ENCODE results near the gene BAIAP2.

The BAIAP2 gene

DNA sequence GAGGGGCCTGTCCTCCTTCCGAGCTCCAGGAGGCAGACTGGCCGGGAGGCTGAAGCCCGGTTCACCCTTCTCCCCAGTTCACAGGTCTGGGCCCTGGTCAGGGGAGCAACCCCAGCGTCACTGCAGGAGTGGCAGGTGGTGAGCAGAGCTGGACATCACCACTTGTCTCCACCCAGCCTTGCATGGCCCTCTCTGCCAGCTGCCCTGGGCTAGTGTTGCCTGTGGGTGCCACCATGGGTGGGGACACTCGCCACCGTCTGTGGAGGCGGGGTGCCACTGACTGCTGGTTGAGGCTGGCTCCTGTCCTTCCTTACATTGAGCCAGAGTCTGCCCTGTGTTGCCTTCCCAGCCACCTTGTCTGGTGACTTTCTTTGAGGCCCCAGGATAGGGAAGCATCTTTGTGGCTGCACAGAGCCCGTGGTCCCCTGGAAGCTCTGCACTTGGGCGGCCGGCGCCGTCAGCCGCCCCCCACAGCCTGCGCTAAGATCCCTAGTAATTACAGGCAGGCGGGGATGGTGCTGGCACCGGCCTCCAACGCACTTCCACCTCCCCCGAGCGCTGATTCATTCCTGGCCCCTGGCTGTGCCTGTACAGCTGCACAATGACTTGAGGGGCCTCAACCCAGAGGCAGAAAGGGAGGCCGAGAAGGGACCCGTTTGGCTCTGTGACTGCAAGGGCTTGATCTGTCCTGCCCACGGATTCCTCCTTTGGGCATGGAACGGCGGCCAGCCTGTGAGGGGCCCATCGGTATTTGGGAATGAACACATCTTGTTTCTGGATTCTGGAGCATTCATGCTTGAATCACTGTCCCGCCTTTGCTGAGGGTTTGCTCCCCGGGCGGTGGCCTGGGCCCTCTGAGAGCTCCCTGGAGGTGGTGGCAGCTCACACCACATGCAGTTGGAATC lies 5.2 kb downstream of the BAIAP2 start:
- DNase-seq = no peak

DNA sequence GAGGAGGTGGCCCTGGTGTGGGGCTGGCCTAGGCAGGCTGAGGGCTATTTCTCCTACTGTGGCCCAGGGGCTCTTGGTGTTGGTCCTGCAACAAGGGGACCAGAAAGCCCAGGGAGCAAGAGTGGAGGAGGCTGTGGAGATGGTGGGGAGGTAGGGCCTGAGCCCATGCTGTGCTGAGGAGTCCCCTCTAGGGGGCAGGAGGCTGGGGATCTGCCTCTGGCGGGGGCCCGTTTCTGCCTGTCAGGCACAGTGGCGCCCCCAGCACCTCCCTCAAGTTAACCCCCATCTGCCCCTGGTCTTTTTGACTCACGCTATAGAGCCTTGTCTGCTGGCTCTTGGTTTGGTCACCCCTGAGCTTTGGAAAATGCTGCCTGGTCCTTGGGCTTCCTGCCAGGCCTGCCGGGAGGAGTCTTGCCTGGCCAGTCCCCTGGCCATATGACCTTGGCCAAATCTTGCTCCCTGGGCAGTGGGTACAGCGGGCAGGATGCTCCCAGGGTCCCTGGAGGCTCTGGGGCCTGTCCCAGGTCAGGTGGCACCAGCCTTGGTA lies 5.9 kb downstream of the BAIAP2 start:
- no peak for DNase-seq

DNA sequence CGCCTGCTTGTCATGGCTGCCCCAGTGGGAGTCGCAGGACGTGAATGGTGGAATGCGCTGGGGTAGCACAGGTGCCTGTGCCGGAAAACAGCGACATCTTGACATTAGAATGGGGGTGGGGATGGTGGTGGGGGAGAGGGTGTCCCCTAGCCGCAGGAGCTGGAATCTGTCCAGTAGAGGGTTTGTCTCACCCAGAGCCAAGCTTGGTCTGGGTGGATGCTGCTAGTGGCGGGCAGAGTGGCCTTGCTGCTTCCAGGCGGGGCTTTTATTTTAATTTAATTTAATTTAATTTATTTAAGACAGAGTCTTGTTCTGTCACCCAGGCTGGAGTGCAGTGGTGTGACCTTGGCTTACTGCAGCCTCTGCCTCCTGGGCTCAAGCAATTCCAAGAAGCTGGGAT lies 7.7 kb downstream of the BAIAP2 start:
- DNase-seq = no peak

DNA sequence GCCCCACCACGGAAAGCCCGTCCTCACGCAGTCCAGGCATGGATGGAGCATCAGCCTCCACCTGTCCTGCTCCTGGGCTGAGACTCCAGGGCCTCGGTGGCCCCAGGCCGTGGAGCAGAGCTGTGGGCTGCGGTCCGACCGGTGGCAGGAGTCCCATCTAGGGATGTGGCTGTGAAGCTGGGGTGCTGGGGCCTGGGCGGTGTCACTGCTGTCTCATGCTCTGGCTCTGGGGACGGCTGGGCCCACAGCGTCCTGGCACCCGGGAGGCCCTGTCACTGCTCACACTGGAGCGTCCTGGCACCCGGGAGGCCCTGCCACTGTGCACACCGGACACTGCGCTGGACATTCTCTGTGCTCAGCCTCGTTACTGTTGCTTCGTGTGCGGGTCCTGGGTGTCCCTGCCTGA lies 8.4 kb downstream of the BAIAP2 start:
- DNase-seq = no peak

DNA sequence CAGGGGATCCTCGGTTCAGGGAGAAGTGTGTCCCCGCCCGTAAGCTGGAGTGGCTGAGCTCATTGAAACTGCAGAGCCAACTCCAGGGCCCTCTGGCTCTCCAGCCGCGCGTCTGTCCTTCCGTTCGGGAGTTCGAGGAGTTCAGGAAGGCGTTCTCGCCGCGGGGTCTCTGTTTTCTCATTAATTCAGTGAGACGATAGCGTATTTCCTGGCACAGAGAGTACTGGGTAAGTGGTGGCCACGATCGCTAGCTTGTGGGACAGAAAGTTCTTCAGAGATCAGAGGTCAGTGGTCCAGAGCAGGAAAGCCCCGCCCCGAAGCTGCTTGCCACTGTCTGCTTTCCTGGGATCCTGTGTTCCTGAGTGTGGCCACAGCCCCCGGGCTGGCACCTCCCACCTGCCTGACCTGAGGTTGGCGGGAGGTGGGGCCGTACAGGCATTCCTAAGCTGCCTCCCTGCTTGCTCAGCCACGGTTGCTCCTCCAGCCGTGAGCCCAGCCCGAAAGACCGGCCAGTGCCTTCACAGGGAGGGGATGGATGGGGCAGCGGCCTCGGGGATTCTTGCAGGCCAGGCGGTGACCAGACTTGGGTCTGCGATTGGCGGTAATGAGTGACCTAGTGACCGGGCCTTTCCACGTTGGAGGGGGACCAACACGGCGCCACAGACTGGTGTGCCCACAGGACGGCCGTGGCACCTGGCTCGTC lies 8.9 kb downstream of the BAIAP2 start:
- DNase-seq = no peak

DNA sequence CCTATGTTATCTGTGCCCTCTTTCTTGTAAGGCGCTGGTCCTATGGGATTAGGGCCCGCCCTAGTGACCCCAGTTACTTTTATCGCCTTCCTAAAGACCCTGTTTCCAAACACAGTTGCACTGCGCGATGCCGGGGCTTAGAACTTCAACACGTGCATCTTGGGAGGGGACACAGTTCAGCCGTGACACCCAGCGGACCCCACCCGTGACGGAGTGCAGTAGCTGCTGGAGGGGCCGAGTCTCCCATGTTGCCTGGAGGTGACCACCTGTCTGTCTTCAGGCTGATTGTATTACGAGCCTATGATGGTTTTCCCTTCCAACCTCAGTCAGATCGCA lies 9.4 kb downstream of the BAIAP2 start:
- DNase-seq = no peak

DNA sequence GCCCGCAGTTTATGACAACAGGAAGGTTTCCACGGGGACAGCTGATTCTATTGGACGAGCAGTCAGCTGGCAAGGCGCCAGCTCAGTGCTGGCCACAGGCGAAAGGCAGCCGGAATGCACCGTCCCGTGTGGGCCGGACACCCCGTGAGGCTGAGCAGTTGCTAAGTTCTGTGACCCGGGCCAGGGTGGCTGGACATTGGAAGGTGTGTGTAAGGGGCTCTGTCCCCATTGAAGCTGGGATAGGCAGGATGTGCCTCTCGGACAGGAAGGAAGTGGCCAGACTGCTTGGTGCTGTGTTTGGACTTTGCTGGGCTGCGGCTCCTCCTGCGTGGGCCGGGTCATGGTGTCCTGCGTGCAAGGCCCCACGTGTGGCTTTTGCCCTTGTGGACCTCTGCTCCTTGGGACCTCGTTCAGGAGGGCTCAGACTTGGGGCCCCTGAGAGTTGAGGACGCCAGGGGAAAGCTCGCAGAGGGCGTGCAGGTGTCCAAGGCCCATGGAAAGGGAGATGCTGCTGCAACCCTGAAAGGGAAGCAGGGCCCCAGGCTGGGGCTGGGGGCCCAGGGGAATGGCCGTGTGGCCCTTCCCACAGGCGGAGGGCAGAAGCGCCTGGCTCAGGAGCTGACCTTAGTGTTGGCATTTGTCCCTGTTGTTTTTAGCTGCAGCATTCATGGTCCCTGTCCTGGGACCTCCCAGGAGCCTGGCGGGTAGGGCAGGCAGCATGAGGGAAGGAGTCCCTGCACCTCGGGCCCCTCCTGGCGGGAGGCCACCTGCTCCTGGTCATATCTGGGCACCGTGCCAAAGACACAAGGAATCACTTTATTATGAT lies 10.0 kb downstream of the BAIAP2 start:
- no peak for DNase-seq

DNA sequence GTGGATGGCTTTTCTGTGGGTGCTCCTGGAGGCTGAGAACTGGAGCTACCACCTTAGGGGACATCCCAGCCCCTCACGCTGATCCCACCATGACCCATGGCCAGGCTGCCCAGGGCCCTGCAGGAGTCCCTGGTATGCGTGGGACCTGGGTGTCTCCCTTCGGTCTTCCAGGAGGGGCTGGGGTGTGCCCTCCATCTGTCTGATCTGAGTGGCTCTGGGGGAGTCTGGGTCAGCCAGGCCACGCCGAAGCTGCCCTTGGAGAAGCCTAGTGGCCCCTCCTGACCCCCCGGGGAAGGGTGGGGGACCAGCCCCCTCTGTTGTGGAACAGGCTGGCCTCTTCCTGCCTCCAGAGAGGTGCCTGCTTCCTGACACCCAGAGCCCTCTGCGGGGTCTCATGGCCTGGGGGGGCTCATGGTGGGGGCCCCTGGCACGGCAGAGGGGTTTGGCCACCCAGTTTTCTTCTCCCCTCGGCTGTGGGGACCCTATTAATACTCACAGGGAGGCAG lies 10.7 kb downstream of the BAIAP2 start:
- DNase-seq = no peak

DNA sequence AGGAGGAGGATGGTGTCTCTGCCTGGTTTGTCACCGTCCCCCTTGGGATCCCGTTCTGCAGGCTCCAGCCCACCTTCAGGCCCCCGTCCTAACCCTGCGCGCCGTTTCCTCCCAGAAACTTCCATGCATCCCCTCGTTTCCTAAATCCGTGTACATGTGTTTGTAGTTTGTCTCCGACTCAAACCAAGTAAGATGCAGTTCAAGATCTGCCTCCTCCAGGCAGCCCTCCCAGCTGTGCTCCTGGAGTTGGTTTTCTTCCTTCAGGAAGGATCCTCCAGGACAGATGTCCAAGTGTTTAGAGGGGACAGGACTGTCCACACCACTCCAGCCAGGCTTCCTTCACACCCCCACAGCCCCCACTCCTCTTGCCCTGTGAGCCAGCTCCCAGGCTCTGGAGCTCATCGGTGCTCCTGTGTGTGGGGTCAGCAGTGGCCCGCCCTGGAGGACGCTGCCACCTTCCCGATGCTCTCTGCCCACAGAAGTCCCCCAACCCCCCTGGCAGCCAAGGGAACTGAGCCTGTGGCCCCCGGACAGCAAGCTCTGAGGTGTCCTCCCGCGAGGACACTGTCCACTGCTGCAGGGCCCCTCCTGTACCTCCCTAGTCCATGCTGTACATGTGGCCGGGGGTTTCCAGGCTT lies 11.3 kb downstream of the BAIAP2 start:
- no peak for DNase-seq

DNA sequence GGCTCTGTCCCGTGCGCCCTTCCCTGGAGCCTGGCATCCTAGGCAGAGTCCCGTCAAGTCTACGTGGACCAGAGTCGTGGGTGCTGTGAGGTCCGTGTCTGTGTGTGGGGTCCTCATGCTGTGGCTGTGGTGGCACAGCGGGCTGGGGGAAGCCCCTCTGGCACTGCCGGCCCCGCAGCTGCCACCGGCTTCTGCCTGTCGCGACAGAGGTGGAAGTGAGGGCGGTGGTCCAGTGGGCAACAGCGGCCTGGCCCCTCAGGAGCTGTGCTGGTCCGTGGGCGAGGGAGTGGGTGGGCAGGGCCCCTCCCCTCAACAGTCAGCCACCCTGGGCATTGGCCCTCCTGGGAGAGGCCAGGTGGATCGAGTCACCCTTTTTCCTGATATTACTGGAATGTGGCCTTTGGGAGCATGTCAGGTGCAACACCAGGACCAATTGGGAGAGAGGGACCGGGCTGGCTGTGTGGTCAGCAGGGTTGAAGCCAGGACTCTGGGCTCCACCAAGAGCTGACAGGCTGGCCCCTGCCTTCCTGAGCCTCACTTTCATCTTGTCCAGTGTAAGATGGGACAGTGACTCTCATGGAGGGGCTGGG lies 11.9 kb downstream of the BAIAP2 start:
- DNase-seq = no peak

DNA sequence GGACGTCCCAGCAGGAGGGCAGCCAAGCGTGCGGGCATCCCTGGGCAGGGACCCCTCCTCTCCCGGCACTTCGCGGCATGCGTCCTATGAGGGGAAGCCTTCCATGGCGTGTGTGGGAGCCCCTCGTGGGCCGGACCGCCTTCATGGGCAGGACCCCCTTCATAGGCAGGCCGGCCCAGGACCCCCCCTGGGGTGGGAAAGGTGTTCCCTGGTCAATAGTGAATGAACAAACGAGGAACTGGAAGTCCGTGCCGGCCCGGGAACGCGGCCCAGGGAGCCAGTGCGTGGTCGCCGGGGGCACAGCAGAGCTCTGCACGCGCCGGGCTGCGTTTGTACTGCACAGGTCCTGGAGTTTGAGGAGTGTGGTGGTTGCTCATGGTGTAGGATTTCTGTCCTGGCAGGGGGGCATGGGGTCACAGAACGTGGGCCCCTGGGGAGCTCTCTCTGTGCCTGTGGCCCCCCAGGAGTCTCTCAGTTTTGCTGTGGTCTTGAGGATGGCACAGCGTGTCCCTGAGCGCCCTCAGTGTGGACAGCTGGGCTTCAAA lies 13.9 kb downstream of the BAIAP2 start:
- DNase-seq = no peak

DNA sequence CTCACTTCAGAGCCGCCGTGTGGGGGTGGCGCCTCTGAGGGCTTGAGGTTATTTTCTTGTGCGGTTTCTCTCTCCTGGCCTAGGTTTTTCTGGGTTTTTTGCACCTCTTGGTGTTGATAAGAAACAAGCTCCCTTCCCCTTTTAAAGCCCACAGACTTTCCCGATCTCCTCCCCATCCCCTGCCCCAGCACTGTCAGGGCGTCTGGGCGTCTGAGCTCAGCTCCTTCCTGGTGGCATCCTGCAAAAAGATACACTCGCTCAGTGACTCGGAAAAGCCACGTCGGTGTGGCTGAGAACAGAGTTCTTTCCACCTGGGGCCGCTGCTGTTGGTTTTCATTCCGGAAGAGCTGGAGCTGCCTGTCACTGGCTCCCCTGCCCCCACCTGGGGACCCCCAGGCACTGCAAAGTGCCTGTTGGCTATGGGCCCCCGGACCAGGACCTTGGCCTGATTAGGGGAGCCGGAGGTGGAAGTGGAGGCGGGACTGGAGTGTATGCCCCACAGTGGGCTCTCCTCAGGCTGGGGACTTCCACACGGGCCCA lies 14.5 kb downstream of the BAIAP2 start:
- DNase-seq = no peak

DNA sequence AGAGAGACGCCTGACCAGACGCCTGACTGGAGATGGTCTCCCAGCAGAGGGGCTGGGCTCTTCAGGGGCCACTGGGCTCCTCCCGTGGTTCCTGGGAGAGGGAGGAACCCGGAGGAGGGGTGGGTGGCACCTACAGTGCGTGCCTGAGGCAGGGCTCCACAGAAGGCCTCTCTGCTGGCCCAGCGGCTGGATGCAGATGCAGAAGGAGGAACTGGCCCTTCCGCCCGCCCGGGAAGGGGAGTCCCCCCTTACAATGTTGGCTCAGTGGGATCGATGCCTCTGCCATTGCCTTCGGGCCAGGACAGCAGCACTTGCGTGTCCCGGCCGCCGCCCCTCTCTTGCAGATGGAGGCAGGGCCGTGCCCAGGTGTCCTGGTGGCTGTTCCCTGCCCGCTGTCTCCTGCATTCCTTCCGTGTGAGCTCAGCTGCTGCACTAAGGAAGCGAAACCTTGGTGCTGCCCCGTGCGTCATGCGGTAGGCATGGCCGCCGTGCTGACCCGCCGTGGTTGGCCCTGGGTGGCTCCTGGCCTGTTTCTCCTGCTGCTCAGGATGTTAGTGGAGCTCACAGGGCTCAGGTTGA lies 15.1 kb downstream of the BAIAP2 start:
- no peak for DNase-seq

DNA sequence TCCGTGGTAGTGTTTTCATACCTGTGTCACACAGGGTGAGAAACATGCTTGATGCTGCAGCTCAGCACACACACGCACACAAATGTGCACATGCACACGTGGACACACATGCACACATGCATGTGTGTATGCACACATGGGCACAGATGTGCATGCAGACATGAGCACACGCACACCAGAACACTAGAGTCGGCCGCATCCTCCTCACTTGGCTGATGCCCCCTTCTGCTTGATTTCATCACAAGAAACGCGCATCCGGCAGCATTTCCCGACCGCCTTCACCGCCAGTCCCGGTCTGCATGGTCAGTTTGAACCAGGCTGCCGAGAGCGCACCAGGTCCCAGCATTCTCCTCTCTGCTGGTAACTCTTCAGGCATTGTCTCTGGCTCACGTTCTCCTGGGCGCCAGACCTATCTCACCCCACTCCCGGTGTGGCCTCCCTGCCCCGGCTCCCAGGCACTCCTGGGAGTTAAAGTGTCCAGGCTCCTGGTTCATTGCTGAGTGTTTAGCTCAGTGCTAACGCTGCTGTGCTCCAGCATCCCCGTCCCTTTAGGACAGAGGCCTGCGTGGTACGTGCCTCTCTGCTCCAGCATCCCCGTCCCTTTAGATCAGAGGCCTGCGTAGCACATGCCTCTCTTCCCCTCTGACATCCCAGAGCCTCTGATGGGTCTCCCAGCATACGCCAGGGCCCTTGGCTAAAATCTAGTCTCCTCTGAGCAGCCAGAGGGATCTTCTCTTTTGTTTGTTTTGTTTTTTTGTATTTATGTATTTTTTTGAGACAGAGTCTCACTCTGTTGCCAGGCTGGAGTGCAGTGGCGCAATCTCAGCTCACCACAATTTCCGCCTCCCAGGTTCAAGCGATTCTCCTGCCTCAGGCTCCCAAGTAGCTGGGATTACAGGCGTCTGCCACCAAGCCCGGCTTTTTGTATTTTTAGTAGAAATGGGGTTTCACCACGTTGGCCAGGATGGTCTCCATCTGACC lies 16.0 kb downstream of the BAIAP2 start:
- no peak for DNase-seq

DNA sequence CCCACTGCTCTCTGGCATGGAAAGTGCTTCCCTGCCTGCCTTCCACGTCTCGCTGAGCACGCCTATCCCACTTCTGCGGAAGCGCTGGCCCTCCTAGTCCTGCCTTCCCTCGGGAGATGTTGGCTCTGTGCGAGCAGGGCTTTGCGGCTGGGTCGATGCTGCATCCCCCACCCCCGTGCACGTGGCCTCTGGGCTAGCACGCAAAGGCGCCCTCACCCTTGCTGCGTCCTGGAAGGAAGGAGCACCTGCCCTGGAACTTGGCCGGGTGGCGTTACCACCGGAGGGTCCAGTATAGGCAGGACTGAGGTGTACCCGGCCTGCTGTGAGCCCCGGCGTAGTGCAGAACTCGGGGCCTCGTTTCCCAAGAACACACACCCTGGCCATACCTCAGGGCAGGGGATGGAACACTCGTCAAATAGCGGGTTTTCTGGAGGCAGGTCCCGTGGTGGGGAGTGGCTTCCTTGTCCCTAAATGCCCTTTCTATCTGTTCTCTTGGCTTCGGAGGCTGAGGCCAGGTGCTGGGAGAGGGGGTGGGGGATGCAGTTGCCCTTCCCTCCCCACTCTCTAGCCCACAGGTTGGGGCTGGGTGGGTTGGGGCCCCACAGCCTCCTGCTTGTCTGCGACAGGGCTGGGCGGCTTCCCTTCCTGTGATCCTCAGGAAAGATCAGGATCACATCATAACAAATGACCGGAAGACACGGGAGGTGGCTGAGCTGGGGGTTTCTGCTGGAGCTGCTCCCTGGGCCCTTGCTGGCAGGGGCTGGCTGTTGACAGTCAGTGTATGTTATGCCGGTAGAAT lies 17.4 kb downstream of the BAIAP2 start:
- no peak for DNase-seq

DNA sequence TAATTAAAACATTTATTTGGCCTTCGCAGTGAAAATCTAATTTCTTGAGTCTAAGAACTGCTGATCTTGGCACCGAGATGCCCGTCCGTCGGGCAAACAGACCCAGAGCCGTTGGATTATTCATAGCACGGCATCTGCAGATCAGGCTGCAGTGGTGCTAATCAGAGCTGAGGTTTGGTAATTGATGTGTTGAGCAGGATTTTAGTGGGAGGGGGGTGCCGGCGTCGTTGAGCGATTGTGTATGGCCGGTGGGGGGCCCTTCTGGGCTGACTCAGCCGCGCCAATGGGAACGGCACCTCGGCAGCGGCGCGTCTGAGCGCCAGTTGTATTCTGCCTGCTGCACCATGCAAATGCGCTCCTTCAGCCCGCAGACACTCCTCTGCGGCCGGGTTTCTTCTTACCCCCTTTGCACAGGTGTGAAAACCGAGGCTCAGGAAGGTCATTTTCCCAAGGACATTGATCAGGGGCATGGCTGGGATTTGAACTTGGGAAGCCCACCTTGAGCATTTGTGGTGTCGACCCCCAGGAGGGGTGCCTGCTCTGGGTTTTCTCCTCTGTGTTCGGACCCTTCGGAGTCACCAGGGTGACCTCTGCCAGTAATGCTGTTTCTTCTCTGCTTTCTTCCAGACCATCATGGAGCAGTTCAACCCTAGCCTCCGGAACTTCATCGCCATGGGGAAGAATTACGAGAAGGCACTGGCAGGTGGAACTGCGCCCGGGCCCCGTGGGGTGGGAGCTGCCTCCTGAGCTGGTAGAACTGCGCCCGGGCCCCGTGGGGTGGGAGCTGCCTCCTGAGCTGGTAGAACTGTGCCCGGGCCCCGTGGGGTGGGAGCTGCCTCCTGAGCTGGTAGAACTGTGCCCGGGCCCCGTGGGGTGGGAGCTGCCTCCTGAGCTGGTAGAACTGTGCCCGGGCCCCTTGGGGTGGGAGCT lies 18.4 kb downstream of the BAIAP2 start:
- no peak for DNase-seq

DNA sequence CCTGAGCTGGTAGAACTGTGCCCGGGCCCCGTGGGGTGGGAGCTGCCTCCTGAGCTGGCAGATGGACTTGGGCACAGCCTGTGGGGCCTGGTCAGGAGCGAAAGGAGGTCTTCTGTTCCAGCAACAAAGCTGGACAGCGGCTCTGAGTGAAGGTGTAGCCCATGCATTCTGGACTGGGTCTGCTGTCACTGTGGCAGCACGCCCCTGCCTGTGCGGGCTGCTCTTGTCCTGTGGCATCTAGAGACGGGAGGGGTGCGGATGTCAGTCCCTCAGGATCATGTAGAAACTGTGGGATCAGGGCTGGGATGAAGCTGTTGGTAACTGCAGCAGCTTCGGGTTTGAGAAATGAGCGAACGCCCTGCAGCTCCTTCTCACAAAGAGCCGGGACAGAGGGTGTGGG lies 19.4 kb downstream of the BAIAP2 start:
- DNase-seq = no peak

DNA sequence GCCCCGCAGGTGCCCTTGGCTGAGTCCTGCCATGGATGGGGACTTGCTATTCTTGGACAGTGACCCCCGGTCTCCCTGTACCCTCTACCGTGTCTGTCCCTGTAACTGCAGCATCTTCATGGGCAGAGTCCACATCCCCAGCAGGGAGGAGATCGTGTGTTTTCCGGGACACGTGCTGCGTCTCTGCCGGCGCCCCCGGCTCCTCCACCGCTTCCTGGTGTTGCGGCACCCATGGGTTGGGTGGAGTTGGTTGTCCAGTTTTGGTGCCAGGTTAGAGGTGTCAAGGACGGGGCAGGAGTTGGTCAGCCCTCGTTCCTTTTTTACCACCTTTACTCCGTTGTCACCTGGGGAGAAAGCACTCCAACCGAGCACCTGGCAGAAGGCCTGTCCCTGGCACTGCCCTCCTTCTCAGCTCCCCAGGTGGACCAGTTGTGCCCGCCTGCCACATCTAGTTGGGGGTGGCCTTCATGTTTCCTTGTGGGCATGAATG lies 20.0 kb downstream of the BAIAP2 start:
- DNase-seq = no peak

Data from SIG-M5 (cell line).